NCI-H748 (cell line): ENCODE data around the gene TNFAIP8.
A peak's percentile ranks its signal among the peaks of the same experiment; 100 is the strongest.
"Not testable (repeated sequence)": the region's sequence is repeated elsewhere in the genome, so short reads cannot be mapped to it uniquely, and the experiment has no call there.

Source experiments
- DNase-seq: peaks from one replicate; lab custom pipeline; 2025; ENCODE audit not compliant: unreplicated experiment; lab: John Stamatoyannopoulos, UW

The TNFAIP8 gene

GRCh38 chr5:119412279-119413227, 56.7 kb downstream of the TNFAIP8 start:
- no peak for DNase-seq

- DNase-seq = not testable (repeated sequence)
These were observed 58.4 kb downstream of the TNFAIP8 start for GRCh38 chr5:119414124-119414734.

- DNase-seq = no peak
These were observed 62.2 kb downstream of the TNFAIP8 start for GRCh38 chr5:119417891-119418605.

GRCh38 chr5:119418606-119419100, 62.8 kb downstream of the TNFAIP8 start:
- DNase-seq = no peak

- DNase-seq = no peak
These were observed 64.3 kb downstream of the TNFAIP8 start for GRCh38 chr5:119420169-119420568.

GRCh38 chr5:119426057-119426456, 70.2 kb downstream of the TNFAIP8 start:
- no peak for DNase-seq

GRCh38 chr5:119427060-119427459, 71.2 kb downstream of the TNFAIP8 start:
- DNase-seq = no peak

GRCh38 chr5:119427596-119427995, 71.8 kb downstream of the TNFAIP8 start:
- DNase-seq = not testable (repeated sequence)

GRCh38 chr5:119428166-119428565, 72.3 kb downstream of the TNFAIP8 start:
- DNase-seq = not testable (repeated sequence)

GRCh38 chr5:119428574-119428973, 72.8 kb downstream of the TNFAIP8 start:
- not testable (repeated sequence) for DNase-seq

- not testable (repeated sequence) for DNase-seq
These were observed 76.9 kb downstream of the TNFAIP8 start for GRCh38 chr5:119432674-119433237.

GRCh38 chr5:119435436-119436132, 79.8 kb downstream of the TNFAIP8 start:
- peak; percentile 74 for DNase-seq

- not testable (repeated sequence) for DNase-seq
These were observed 82.2 kb downstream of the TNFAIP8 start for GRCh38 chr5:119437785-119438586.

- DNase-seq = not testable (repeated sequence)
These were observed 82.7 kb downstream of the TNFAIP8 start for GRCh38 chr5:119438587-119438917.

- DNase-seq = peak; percentile 73
These were observed 83.4 kb downstream of the TNFAIP8 start for GRCh38 chr5:119439140-119439631.

- not testable (repeated sequence) for DNase-seq
These were observed 83.8 kb downstream of the TNFAIP8 start for GRCh38 chr5:119439632-119440031.

GRCh38 chr5:119444643-119445042, 88.8 kb downstream of the TNFAIP8 start:
- not testable (repeated sequence) for DNase-seq

- no peak for DNase-seq
These were observed 89.7 kb downstream of the TNFAIP8 start for GRCh38 chr5:119445544-119445943.
